RWPE2 (cell line): Measurements from ENCODE around the gene TSTD2.

Experiments used
- ATAC-seq: fragments of 200-7000 bp; cut with Tn5 transposase; 3 replicates; pipeline ENCODE4 v1.9.1; 2021; ENCODE audit warnings: low read depth
- DNase-seq: peaks from one replicate; pipeline ENCODE4 v3.0.0-alpha.2; 2020; ENCODE audit warnings: low spot score
- H3K27ac ChIP-seq: fragments of 450-650 bp; 2 replicates; pipeline ENCODE4 v1.5.1; 2017; ENCODE audit warnings: mild to moderate bottlenecking; ENCODE audit not compliant: poor library complexity, severe bottlenecking
- H3K27me3 ChIP-seq: fragments of 250-450 bp; sonication (Bioruptor Pico); 2 replicates; pipeline ENCODE4 v1.5.1; 2021; ENCODE audit warnings: mild to moderate bottlenecking, moderate library complexity; ENCODE audit not compliant: insufficient read depth, poor library complexity, severe bottlenecking
- H3K36me3 ChIP-seq: fragments of 250-450 bp; sonication (Bioruptor Pico); 2 replicates; pipeline ENCODE4 v1.5.1; 2020; ENCODE audit warnings: low read depth, mild to moderate bottlenecking, moderate library complexity
- H3K4me1 ChIP-seq: fragments of 250-450 bp; sonication (Bioruptor Pico); 2 replicates; pipeline ENCODE4 v1.5.1; 2021; ENCODE audit warnings: mild to moderate bottlenecking, moderate library complexity; ENCODE audit not compliant: insufficient read depth, poor library complexity, severe bottlenecking
- H3K4me3 ChIP-seq: fragments of 250-450 bp; sonication (Bioruptor Pico); 2 replicates; pipeline ENCODE4 v1.5.1; 2021; ENCODE audit warnings: mild to moderate bottlenecking, moderate library complexity; ENCODE audit not compliant: severe bottlenecking
- H3K9me3 ChIP-seq: fragments of 250-450 bp; sonication (Bioruptor Pico); 2 replicates; pipeline ENCODE4 v1.5.1; 2021; ENCODE audit warnings: mild to moderate bottlenecking, moderate library complexity; ENCODE audit not compliant: severe bottlenecking
- CTCF ChIP-seq: fragments of 450-650 bp; IDR thresholded peaks from one replicate; pipeline ENCODE4 v1.5.1; 2017; ENCODE audit warnings: mild to moderate bottlenecking, moderate library complexity; ENCODE audit not compliant: poor library complexity, severe bottlenecking

The TSTD2 gene

GRCh38 chr9:97560851-97561250 is 72.3 kb downstream of the TSTD2 start:
- no peak for TF ChIP-seq CTCF
- H3K27ac ChIP-seq, result no peak overlapping the region
- DNase-seq, result no peak

DNA sequence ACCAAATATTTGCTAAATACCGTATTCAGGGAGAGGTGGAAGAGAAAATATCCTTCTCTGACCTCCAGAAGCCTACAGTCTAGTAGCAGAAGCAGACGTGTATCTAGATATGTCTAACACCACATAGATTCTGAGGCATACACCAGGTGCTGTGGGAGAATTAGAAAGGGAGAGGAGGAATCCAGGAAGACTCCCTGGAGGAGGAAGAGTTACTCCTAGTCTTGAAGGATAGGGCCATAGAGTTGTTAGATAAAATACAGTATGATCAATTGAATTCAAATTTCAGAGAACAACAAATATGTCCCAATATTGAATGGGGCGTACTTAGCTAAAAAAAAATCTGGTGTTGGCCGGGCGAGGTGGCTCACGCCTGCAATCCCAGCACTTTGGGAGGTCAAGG is 73.0 kb downstream of the TSTD2 start:
- H3K4me3 ChIP-seq, result no peak overlapping the region
- ATAC-seq, result no peak
- H3K27ac ChIP-seq, result no peak overlapping the region
- H3K36me3 ChIP-seq, result no peaks in the 10 kb centered on the region
- no peak for TF ChIP-seq CTCF
- H3K9me3 ChIP-seq, result no peaks in the 10 kb centered on the region
- H3K4me1 ChIP-seq, result no peaks in the 10 kb centered on the region
- no peaks in the 10 kb centered on the region for H3K27me3 ChIP-seq
- no peak for DNase-seq

More at GRCh38 chr9:97560851-97561250, 72.3 kb downstream of the TSTD2 start:
- no peaks in the 10 kb centered on the region for H3K4me1 ChIP-seq
- ATAC-seq, result no peak
- no peaks in the 10 kb centered on the region for H3K9me3 ChIP-seq
- H3K36me3 ChIP-seq, result no peaks in the 10 kb centered on the region
- no peaks in the 10 kb centered on the region for H3K27me3 ChIP-seq
- no peak overlapping the region for H3K4me3 ChIP-seq

DNA sequence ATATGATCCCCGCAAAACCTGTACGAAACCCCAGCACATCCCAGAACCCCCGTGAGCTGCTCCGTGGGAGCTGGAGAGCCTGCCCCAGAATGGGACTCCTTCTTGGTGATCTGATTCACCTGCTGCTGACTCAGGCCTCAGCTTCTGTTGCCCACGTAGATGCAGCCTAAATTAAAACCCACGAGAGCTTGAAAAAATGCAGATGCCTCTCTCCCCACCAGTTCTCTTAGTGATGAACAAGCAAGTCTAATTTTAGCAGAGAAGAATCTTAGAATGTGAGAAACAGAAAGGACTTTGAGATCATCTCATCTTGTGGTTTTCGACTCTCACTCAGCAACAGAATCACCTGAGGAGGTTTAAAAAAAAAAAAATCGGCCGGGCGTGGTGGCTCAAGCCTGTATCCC is 74.1 kb downstream of the TSTD2 start:
- H3K4me3 ChIP-seq, result no peak overlapping the region
- H3K9me3 ChIP-seq, result no peaks in the 10 kb centered on the region
- no peak for TF ChIP-seq CTCF
- no peak for DNase-seq
- no peaks in the 10 kb centered on the region for H3K36me3 ChIP-seq
- no peak overlapping the region for H3K27ac ChIP-seq
- H3K27me3 ChIP-seq, result peaks cover 3% of the 10 kb centered on the region
- H3K4me1 ChIP-seq, result no peaks in the 10 kb centered on the region
- no peak for ATAC-seq

DNA sequence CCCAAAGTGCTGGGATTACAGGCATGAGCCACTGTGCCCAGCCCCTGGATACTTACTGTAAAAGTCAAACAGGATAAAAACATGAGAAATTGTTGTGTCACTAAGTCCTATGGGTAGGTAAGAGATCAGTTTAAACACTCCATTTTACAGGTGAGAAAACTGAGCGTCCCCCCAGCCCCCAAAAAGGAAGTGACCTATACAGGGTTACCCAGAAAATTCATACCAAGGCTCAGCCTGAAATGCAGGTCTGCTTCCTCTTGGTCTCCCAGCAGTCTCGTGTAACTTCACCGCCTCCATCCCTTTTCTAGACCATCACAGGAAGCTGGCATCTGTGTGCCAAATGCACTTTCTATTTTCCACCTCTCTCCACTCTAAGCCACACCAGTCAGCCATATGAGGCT is 74.5 kb downstream of the TSTD2 start:
- H3K27me3 ChIP-seq, result peaks cover 5% of the 10 kb centered on the region
- no peaks in the 10 kb centered on the region for H3K36me3 ChIP-seq
- DNase-seq (no peak), ATAC-seq (no peak)
- no peaks in the 10 kb centered on the region for H3K9me3 ChIP-seq
- no peaks in the 10 kb centered on the region for H3K4me1 ChIP-seq
- no peak for TF ChIP-seq CTCF
- no peak overlapping the region for H3K4me3 ChIP-seq
- H3K27ac ChIP-seq, result no peak overlapping the region

- Histone ChIP-seq H3K9me3 (no peaks in the 10 kb centered on the region), H3K4me1 (no peaks in the 10 kb centered on the region), H3K27ac (no peak overlapping the region), H3K27me3 (peaks cover 13% of the 10 kb centered on the region), H3K36me3 (no peaks in the 10 kb centered on the region), H3K4me3 (no peak overlapping the region)
- ATAC-seq (no peak), DNase-seq (no peak)
- TF ChIP-seq CTCF, result no peak
These were observed 75.5 kb downstream of the TSTD2 start for GRCh38 chr9:97557606-97558095.
